RWPE1 (cell line): ENCODE data around the gene CLEC2B.

ENCODE experiments used
- CTCF ChIA-PET: fragments of 350-600 bp; sonication (Branson Sonifier 250); formaldehyde crosslinking; extraction: SDS; loops from one replicate; lab custom pipeline; 2021; lab: Yijun Ruan, JAX
- POLR2A ChIA-PET: fragments of 400-600 bp; formaldehyde crosslinking; extraction: SDS; loops from one replicate; lab custom pipeline; 2020; ENCODE audit warnings: antibody characterized with exemption; ENCODE audit not compliant: low non-redundant PET; lab: Yijun Ruan, JAX
- DNase-seq: peaks from one replicate; pipeline ENCODE4 v3.0.0; 2012; ENCODE audit warnings: low spot score
- H3K27ac ChIP-seq: fragments of 450-650 bp; 2 replicates; pipeline ENCODE4 v1.5.1; 2017
- TF ChIP-seq, protein P1 (sequence below): fragments of 450-650 bp; conservative IDR thresholded peaks from 2 replicates; pipeline ENCODE4 v1.5.1; 2017; ENCODE audit warnings: low read depth, mild to moderate bottlenecking

The CLEC2B gene

DNA sequence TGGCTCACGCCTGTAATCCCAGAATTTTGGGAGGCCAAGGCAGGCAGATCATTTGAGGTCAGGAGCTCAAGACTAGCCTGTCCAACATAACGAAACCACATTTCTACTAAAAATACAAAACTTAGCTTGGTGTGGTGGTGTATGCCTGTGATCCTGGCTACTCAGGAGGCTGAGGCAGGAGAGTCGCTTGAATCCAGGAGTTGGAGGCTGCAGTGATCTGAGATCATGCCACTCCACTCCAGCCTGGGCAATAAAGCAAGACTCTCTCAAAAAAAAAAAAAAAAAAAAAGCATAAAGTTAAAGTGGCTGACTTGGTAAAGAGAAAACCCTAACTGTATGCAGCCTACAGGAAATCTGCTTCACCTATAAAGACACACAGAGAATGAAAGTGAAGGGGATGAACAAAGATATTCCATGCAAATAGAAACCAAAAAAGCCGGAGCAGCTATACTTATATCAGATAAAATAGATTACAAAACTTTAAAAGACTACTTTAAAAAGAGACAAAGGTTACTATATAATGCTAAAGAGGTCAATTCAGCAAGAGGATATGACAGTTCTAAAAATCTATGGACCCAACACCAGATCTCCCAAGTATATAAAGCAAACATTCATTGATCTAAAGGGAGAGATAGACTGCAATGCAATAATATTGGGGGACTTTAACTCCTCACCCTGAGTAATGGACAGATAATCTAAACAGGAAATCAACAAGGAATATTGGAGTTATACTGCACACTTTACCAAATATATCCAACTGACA lies 4.1 kb downstream of the CLEC2B start:
- ChIA-PET CTCF (no interaction called here), POLR2A (interaction anchor here (0.7 kb wide), 1 partner anchor 116 kb away, joined by 6 read pairs; no protein-coding TSS in a partner anchor)

DNA sequence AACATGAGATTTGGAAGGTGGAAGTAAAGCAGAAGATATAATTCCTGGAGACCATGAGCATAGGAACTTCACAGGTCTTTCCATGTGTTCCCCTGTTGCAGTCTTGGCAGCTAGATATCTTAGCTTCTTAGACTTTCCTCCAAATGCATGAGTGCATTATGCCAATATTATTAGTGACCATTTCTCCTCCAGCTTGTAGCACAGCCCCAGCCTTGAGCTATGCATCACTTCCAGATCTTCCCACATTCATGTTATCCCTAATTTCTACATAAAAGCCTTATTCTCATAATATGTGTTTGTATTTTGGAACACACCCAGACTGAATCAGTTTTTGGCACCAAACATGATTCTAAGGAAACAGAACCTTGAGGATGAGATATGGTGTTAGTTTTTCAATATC lies 11.0 kb downstream of the CLEC2B start:
- TF ChIP-seq, protein P1, sequence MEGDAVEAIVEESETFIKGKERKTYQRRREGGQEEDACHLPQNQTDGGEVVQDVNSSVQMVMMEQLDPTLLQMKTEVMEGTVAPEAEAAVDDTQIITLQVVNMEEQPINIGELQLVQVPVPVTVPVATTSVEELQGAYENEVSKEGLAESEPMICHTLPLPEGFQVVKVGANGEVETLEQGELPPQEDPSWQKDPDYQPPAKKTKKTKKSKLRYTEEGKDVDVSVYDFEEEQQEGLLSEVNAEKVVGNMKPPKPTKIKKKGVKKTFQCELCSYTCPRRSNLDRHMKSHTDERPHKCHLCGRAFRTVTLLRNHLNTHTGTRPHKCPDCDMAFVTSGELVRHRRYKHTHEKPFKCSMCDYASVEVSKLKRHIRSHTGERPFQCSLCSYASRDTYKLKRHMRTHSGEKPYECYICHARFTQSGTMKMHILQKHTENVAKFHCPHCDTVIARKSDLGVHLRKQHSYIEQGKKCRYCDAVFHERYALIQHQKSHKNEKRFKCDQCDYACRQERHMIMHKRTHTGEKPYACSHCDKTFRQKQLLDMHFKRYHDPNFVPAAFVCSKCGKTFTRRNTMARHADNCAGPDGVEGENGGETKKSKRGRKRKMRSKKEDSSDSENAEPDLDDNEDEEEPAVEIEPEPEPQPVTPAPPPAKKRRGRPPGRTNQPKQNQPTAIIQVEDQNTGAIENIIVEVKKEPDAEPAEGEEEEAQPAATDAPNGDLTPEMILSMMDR = no peak
- no peak overlapping the region for H3K27ac ChIP-seq
- DNase-seq = no peak
- ChIA-PET POLR2A (no interaction called here), CTCF (no interaction called here)

More for the DNA sequence above, 4.1 kb downstream of the CLEC2B start:
- H3K27ac ChIP-seq = no peak overlapping the region
- TF ChIP-seq, protein P1 = no peak
- DNase-seq = no peak

DNA sequence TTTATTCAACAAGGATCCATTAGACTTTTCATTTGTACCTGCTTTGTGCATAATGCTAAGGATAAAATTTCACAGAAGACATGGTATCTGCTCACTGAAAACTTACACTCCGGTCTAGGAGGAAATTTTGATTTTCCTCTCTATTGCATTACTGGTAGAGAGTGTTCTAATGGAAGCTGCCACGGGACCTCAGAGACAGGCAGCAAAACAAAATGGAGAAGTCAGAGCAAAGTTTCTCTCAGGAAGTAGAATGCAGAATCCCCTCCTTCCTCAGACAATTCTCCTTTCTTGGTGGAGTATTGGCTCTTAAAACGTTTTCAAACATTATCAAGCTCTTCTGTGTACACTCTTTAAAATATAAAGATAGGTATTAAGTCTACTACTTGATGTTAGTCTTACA lies 12.3 kb downstream of the CLEC2B start:
- TF ChIP-seq, protein P1 = no peak
- H3K27ac ChIP-seq = no peak overlapping the region
- CTCF ChIA-PET = no interaction called here
- no peak for DNase-seq
- POLR2A ChIA-PET = no interaction called here

DNA sequence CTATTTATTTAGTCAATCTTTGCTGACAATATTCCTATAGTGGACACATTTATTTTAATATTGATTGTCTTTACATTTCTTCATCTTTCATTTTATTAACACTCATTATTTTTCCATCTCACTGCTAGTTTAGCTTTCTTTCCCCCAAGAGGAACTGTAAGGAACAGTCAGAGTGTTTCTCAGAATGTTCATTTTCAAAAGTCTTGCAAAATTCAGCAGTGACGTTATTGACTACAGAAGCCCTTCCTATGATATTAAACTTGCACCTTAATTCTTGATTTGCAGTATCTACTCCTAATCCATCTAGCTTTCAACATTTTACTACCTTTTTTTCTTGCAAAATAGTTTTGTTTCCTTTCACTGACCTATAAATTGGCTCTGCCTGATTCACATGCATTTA lies 13.0 kb downstream of the CLEC2B start:
- CTCF ChIA-PET = no interaction called here

DNA sequence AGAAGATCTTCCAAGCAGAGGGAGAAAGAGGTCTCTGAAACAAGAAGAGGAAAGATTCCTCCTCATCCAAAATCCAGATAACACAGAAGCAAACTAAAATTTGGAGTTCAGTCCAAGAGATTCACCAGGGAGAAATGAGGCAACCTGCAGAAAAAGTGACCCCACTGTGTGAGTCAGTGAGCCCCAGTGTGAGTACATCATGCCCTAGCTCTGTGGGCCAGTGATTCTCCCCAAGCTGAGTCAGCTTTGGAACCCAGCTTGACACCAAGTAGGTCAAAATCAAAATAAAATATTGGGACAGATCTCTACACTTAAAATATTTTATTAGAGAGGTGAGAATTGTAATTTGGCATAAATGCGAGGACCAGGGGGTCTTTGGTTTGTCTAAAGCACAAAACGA lies 17.2 kb downstream of the CLEC2B start:
- TF ChIP-seq, protein P1 = no peak
- H3K27ac ChIP-seq = no peak overlapping the region
- CTCF ChIA-PET = no interaction called here
- POLR2A ChIA-PET = no interaction called here
- DNase-seq = no peak

More for the DNA sequence above, 13.0 kb downstream of the CLEC2B start:
- no peak overlapping the region for H3K27ac ChIP-seq
- POLR2A ChIA-PET = no interaction called here
- DNase-seq = no peak
- TF ChIP-seq, protein P1 = no peak

DNA sequence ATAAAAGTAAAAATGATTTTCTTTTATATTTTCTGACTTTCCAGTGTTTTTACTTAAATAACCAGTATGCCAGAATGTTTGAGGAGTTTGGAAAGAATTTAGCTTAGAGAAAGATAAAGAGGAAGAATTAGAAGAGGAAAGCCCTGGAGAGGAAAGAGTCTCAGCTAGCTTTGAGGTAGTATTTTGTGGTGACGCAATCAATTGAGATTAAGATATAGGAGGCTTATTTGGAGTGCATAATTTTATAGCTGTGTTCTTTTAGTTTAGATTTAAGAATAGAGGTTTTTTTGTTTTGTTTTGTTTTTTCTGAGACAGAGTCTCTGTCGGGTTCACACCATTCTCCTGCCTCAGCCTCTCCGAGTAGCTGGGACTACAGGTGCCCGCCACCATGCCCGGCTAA lies 18.1 kb downstream of the CLEC2B start:
- POLR2A ChIA-PET = no interaction called here
- H3K27ac ChIP-seq = no peak overlapping the region
- TF ChIP-seq, protein P1 = no peak
- CTCF ChIA-PET = no interaction called here
- DNase-seq = no peak
